H1 (cell line): ENCODE results near the gene UTP25. TPM values are rescaled to one million over a fixed set of nuclear protein-coding genes. Genes with fewer than 3 reads are reported as not detected.
A peak's percentile ranks its signal among the peaks of the same experiment; 100 is the strongest.

Experiments
- CTCF ChIA-PET: fragments of 300-600 bp; sonication (Branson Sonifier 250); formaldehyde crosslinking; loops from one replicate; lab custom pipeline; 2021; ENCODE audit not compliant: partially characterized antibody; lab: Charles Lee
- POLR2A ChIA-PET: fragments of 300-600 bp; sonication (Branson Sonifier 250); formaldehyde crosslinking; loops from one replicate; lab custom pipeline; 2021; ENCODE audit warnings: inconsistent platforms; ENCODE audit not compliant: partially characterized antibody; lab: Charles Lee
- DNase-seq, 2 experiments: peaks; one replicate each; pipeline versions ENCODE4 v3.0.0 to v3.0.0-alpha.2; 2010 to 2022; ENCODE audit warnings: low spot score in 2 of 2, low read depth in 1 of 2, mixed read lengths in 1 of 2
- FAIRE-seq: peaks from 2 replicates; lab custom pipeline; 2011; peaks lifted over from hg19 to GRCh38; lab: Jason Lieb, UNC
- H2AFZ ChIP-seq: 2 replicates; pipeline ENCODE4 v1.8.1; 2012; ENCODE audit warnings: low read length, inconsistent platforms
- H2AK5ac ChIP-seq: 2 replicates; pipeline ENCODE4 v1.6.1; 2013; ENCODE audit warnings: low read depth, low read length
- H2BK120ac ChIP-seq: replicated peaks from 2 replicates; pipeline ENCODE3; 2013; ENCODE audit warnings: low read depth, low read length, inconsistent platforms
- H2BK12ac ChIP-seq: 2 replicates; pipeline ENCODE4 v1.6.1; 2013; ENCODE audit warnings: low read depth, low read length
- H2BK15ac ChIP-seq: 2 replicates; pipeline ENCODE4 v1.6.1; 2013; ENCODE audit warnings: low read length
- H2BK20ac ChIP-seq: 2 replicates; pipeline ENCODE4 v1.6.1; 2013; ENCODE audit warnings: low read length
- H2BK5ac ChIP-seq: 2 replicates; pipeline ENCODE4 v1.6.1; 2013; ENCODE audit warnings: low read depth, low read length
- H3K14ac ChIP-seq: 2 replicates; pipeline ENCODE4 v1.6.1; 2013; ENCODE audit warnings: inconsistent platforms; ENCODE audit not compliant: insufficient read length
- H3K18ac ChIP-seq: 2 replicates; pipeline ENCODE4 v1.6.1; 2013; ENCODE audit warnings: low read length; ENCODE audit errors: extremely low read depth
- H3K23ac ChIP-seq: 2 replicates; pipeline ENCODE4 v1.6.1; 2013; ENCODE audit warnings: inconsistent platforms; ENCODE audit not compliant: insufficient read length
- H3K23me2 ChIP-seq: 2 replicates; pipeline ENCODE4 v1.6.1; 2013; ENCODE audit warnings: low read depth, low read length
- H3K27ac ChIP-seq: 2 replicates; pipeline ENCODE4 v1.6.1; 2011; ENCODE audit warnings: low read depth, low read length, inconsistent platforms
- H3K27me3 ChIP-seq, 4 experiments: replicated peaks in 1 of 4; 1 replicate in 1 of 4; 2 replicates in 3 of 4; pipeline versions ENCODE4 v1.6.1 to v1.8.1; 2011 to 2013; ENCODE audit warnings: low read length in 3 of 4, mild to moderate bottlenecking in 3 of 4, inconsistent platforms in 2 of 4, mixed read lengths in 2 of 4, moderate library complexity in 1 of 4; ENCODE audit not compliant: control insufficient read depth in 3 of 4, insufficient read depth in 3 of 4; ENCODE audit errors: extremely low read depth in 1 of 4
- H3K36me3 ChIP-seq, 4 experiments: 2 replicates each; pipeline versions ENCODE4 v1.6.1 to v1.8.1; 2011 to 2013; ENCODE audit warnings: mild to moderate bottlenecking in 4 of 4, low read length in 3 of 4, moderate library complexity in 2 of 4, control low read depth in 1 of 4, inconsistent platforms in 1 of 4; ENCODE audit not compliant: insufficient read depth in 4 of 4, control insufficient read depth in 2 of 4
- H3K4ac ChIP-seq: replicated peaks from 2 replicates; pipeline ENCODE3; 2013; ENCODE audit warnings: low read length, low read depth, mixed read lengths, inconsistent platforms; ENCODE audit not compliant: insufficient read length
- H3K4me1 ChIP-seq, 4 experiments: replicated peaks in 1 of 4; 1 replicate in 1 of 4; 2 replicates in 3 of 4; pipeline versions ENCODE4 v1.6.1 to v1.8.1; 2011 to 2013; ENCODE audit warnings: low read length in 3 of 4, inconsistent platforms in 2 of 4, mixed read lengths in 1 of 4; ENCODE audit not compliant: insufficient read depth in 4 of 4, control insufficient read depth in 3 of 4
- H3K4me2 ChIP-seq, 2 experiments: 2 replicates each; pipeline versions ENCODE4 v1.6.1 to v1.8.1; 2011 to 2013; ENCODE audit warnings: low read depth in 2 of 2, low read length in 2 of 2, control low read depth in 1 of 2, inconsistent platforms in 1 of 2, mild to moderate bottlenecking in 1 of 2; ENCODE audit not compliant: insufficient read depth in 1 of 2
- H3K4me3 ChIP-seq, 4 experiments: fragments of 200-600, 300-600 bp in 1 of 4; sonication (generic), shearing (Covaris generic), sonication (Bioruptor Twin) in 1 of 4; 2 replicates each; pipeline versions ENCODE4 v1.5.1 to v1.8.1; 2011 to 2016; ENCODE audit warnings: low read length in 4 of 4, low read depth in 3 of 4, control low read depth in 2 of 4, inconsistent platforms in 2 of 4, mild to moderate bottlenecking in 2 of 4, mixed read lengths in 1 of 4, moderate library complexity in 1 of 4; ENCODE audit not compliant: insufficient read depth in 2 of 4; ENCODE audit errors: extremely low read depth in 1 of 4
- H3K56ac ChIP-seq: replicated peaks from 2 replicates; pipeline ENCODE3; 2013; ENCODE audit warnings: low read depth, mild to moderate bottlenecking, mixed read lengths, low read length, inconsistent platforms; ENCODE audit not compliant: insufficient read length
- H3K79me1 ChIP-seq: 2 replicates; pipeline ENCODE4 v1.6.1; 2013; ENCODE audit warnings: low read depth, low read length, control low read depth
- H3K79me2 ChIP-seq, 2 experiments: 2 replicates each; pipeline versions ENCODE4 v1.6.1 to v1.8.1; 2012 to 2013; ENCODE audit warnings: low read length in 2 of 2, mild to moderate bottlenecking in 2 of 2, inconsistent platforms in 1 of 2; ENCODE audit not compliant: insufficient read depth in 2 of 2, control insufficient read depth in 1 of 2
- H3K9ac ChIP-seq, 4 experiments: replicated peaks in 1 of 4; 1 replicate in 1 of 4; 2 replicates in 3 of 4; pipeline versions ENCODE4 v1.6.1 to v1.8.1; 2011 to 2013; ENCODE audit warnings: low read depth in 3 of 4, low read length in 3 of 4, control low read depth in 2 of 4, mild to moderate bottlenecking in 2 of 4, moderate library complexity in 2 of 4, inconsistent platforms in 1 of 4; ENCODE audit errors: extremely low read depth in 1 of 4
- H3K9me3 ChIP-seq, 2 experiments: 2 replicates each; pipeline versions ENCODE4 v1.6.1 to v1.8.1; 2012 to 2013; ENCODE audit warnings: mild to moderate bottlenecking in 2 of 2, moderate library complexity in 2 of 2, control low read depth in 1 of 2, inconsistent platforms in 1 of 2, low read depth in 1 of 2, low read length in 1 of 2, mixed read lengths in 1 of 2; ENCODE audit not compliant: insufficient read depth in 2 of 2
- H4K20me1 ChIP-seq, 2 experiments: replicated peaks in 1 of 2; 2 replicates each; pipeline versions ENCODE3 to v1.8.1; 2011 to 2013; ENCODE audit warnings: inconsistent platforms in 2 of 2, low read length in 2 of 2, mild to moderate bottlenecking in 1 of 2; ENCODE audit not compliant: insufficient read depth in 2 of 2, control insufficient read depth in 1 of 2
- H4K5ac ChIP-seq: 2 replicates; pipeline ENCODE4 v1.6.1; 2013; ENCODE audit warnings: low read length, low read depth, mixed read lengths, inconsistent platforms; ENCODE audit not compliant: insufficient read length
- H4K8ac ChIP-seq: 2 replicates; pipeline ENCODE4 v1.8.0; 2013; ENCODE audit warnings: mild to moderate bottlenecking, moderate library complexity, low read length, inconsistent platforms; ENCODE audit not compliant: insufficient read depth; ENCODE audit errors: extremely low read depth
- H4K91ac ChIP-seq: replicated peaks from 2 replicates; pipeline ENCODE3; 2013; ENCODE audit warnings: low read length, mixed read lengths, inconsistent platforms; ENCODE audit not compliant: insufficient read length
- CEBPB ChIP-seq: IDR thresholded peaks from 2 replicates; pipeline ENCODE4 v1.6.1; 2012; ENCODE audit warnings: low read depth, low read length
- NANOG ChIP-seq: IDR thresholded peaks from 2 replicates; pipeline ENCODE4 v1.6.1; 2011; ENCODE audit warnings: low read length, low read depth, mild to moderate bottlenecking, inconsistent platforms; ENCODE audit not compliant: insufficient read depth, poor library complexity, severe bottlenecking
- POLR2A ChIP-seq, 2 experiments: IDR thresholded peaks; 1 replicate in 1 of 2; 2 replicates in 1 of 2; pipeline ENCODE4 v1.6.1; 2011; ENCODE audit warnings: low read depth in 2 of 2, low read length in 2 of 2, mild to moderate bottlenecking in 2 of 2; ENCODE audit errors: control extremely low read depth in 1 of 2
- RAD21 ChIP-seq, 2 experiments: IDR thresholded peaks in 1 of 2; conservative IDR thresholded peaks in 1 of 2; 2 replicates each; pipeline ENCODE4 v1.6.1; 2011; ENCODE audit warnings: low read depth in 2 of 2, low read length in 2 of 2, improper control_type of control experiment in 1 of 2, inconsistent platforms in 1 of 2, mild to moderate bottlenecking in 1 of 2, moderate library complexity in 1 of 2
- WGBS, 2 experiments: shearing (Covaris generic) in 1 of 2; methylation state at CpG; one replicate each; pipeline versions ENCODE4 v1.1.6 to v1.1.7; 2013 to 2015; ENCODE audit warnings: low lambda C conversion rate in 2 of 2, mixed read lengths in 2 of 2, inconsistent platforms in 1 of 2, low coverage in 1 of 2, missing lambda C conversion rate in 1 of 2; ENCODE audit not compliant: insufficient replicate concordance in 2 of 2, insufficient coverage in 1 of 2, insufficient read length in 1 of 2; ENCODE audit errors: extremely low coverage in 1 of 2, missing lambda C conversion rate in 1 of 2; 5-methylcytosine and 5-hydroxymethylcytosine counted together
- polyA plus RNA-seq, 7 experiments: library from polyadenylated mRNA; depleted of rRNA in 3 of 7; stranded (reverse) in 5 of 7; unstranded in 2 of 7; fragments of >200 nt in 5 of 7; fragments of 200-250 nt in 2 of 7; gene quantifications; 1 replicate in 5 of 7; 2 replicates in 1 of 7; 4 replicates in 1 of 7; pipeline versions ENCODE4 v1.2.1 to v1.2.3, GENCODE V29; 2011 to 2013; ENCODE audit warnings: missing spikeins in 2 of 7, mixed read lengths in 2 of 7
- total RNA-seq: library from RNA; stranded (reverse); fragmentation: NEBNext Ultra II Directional; extraction: Animal tissue kit (Norgen Biotek cat#: 25700); gene quantifications from 2 replicates; pipeline ENCODE4 v1.2.1, GENCODE V29; 2021

UTP25 gene
- total and polyA plus RNA-seq, 2 of the 8 experiments (the other 6 are each of a cell fraction or from before 2014, with no cell fraction given), result 4.0 to 7.6 TPM

- Histone ChIP-seq H2BK12ac (peak overlapping the region; percentile 62; the same call in 1 of the 2 replicates), H3K18ac (peak overlapping the region; percentile 60; the same call in 1 of the 2 replicates), H2BK20ac (0 out of 2 replicates have a peak overlapping the region, but pooled peaks have one; percentile 27), H4K91ac (peak overlapping the region; percentile 60), H3K79me2 (no peaks in the 10 kb centered on the region), H3K23me2 (peaks cover 3% of the 10 kb centered on the region; the same call in 1 of the 2 replicates), H2AFZ (no peak overlapping the region), H3K27me3 (no peaks in the 10 kb centered on the region), H3K9ac (no peak overlapping the region), H3K9me3 (0 out of 4 replicates have a peak, but pooled peaks cover 0 to 3% of the 10 kb centered on the region in 2 experiments), H2BK120ac (no peak overlapping the region), H3K4me3 (no peak overlapping the region), H2BK15ac (0 out of 2 replicates have a peak overlapping the region, but pooled peaks have one; percentile 37), H3K36me3 (no peaks in the 10 kb centered on the region), H3K4me1 (peaks cover 12 to 22% (median 17%) of the 10 kb centered on the region in 4 experiments), H3K56ac (no peak overlapping the region), H3K23ac (no peak overlapping the region), H3K79me1 (no peaks in the 10 kb centered on the region), H3K4me2 (no peak overlapping the region; a peak in 1 of 4 replicates), H2AK5ac (no peak overlapping the region), H4K5ac (no peak overlapping the region), H3K14ac (no peak overlapping the region), H4K20me1 (no peaks in the 10 kb centered on the region), H2BK5ac (no peak overlapping the region; the same call in 1 of the 2 replicates), H3K4ac (no peak overlapping the region), H4K8ac (no peak overlapping the region; the same call in 1 of the 2 replicates), H3K27ac (no peak overlapping the region)
- FAIRE-seq, result no peak
- ChIA-PET POLR2A (interaction anchor here (1.8 kb wide), 1 partner anchor 510 kb away, joined by 7 read pairs; no protein-coding TSS in a partner anchor), CTCF (interaction anchor here (0.6 to 8.2 kb wide), 11 partner anchors 11 to 465 kb away, joined by 3 to 58 read pairs (median 4); no protein-coding TSS in a partner anchor)
- WGBS, 2 experiments, result 79% methylated on average over 4 of the region's 4 CpGs; no CpG with 5 or more reads in 1 of the 2 experiments
- TF ChIP-seq POLR2A (IDR thresholded peaks at IDR 0.05; ENCODE audit: control extremely low read depth in 1 of 2, low read depth in 2 of 2, low read length in 2 of 2) (no peak), NANOG (no peak), CEBPB (no peak), RAD21 (IDR thresholded peaks at IDR 0.05 in 1 of 2, conservative IDR thresholded peaks at IDR 0.05 in 1 of 2; ENCODE audit: low read depth in 2 of 2, low read length in 2 of 2) (no peak)
- DNase-seq, result no peak
These were observed 36.2 kb downstream of the UTP25 start for GRCh38 chr1:209863766-209864485.
